NCI-H2171 (cell line): Measurements from ENCODE around the gene TTC21A.

ENCODE experiments used
- DNase-seq: peaks from one replicate; lab custom pipeline; 2025; lab: John Stamatoyannopoulos, UW

TTC21A gene

DNA sequence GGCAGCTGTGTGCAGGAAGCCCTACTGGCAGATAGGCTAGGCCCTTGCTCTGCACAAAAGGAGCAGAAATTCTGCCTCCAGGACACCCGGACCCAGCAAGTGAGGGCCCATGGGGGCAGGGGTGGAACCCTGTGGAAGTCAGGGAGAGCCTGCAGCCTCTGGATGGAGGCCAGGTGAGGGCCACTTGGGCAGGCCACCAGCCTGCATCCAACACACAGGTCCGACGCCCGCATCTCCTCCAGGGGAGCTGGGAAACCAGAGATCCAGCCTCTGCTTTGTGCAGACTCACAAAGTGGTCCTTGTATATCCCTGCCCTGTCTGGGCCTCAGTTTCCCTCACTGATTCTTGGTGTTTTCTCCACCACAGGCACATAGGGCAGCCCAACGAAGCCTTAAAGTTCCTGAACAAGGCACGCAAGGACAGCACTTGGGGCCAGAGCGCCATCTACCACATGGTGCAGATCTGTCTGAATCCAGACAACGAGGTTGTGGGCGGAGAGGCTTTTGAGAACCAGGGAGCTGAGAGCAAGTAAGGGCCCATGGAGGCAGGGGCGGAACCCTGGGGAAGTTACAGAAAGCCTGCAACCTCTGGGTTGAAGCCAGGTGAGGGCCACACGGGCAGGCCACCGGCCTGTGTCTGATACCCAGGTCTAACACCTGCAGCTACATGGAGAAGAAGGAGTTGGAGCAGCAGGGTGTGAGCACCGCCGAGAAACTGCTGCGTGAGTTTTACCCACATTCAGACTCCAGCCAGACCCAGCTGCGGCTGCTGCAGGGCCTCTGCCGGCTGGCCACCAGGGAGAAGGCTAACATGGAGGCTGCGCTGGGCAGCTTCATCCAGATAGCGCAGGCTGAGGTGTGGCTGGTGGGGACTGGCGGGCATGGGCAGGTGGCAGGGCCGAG lies 29.3 kb downstream of the TTC21A start:
- DNase-seq, result no peak

- DNase-seq, result no peak
Measured at GRCh38 chr3:39137435-39137936, 30.0 kb downstream of the TTC21A start.

- DNase-seq, result no peak
Measured at GRCh38 chr3:39137991-39138803, 30.7 kb downstream of the TTC21A start.

- DNase-seq, result no peak
Measured at GRCh38 chr3:39138804-39139415, 31.4 kb downstream of the TTC21A start.

GRCh38 chr3:39139442-39139841 lies 32.0 kb downstream of the TTC21A start:
- no peak for DNase-seq

DNA sequence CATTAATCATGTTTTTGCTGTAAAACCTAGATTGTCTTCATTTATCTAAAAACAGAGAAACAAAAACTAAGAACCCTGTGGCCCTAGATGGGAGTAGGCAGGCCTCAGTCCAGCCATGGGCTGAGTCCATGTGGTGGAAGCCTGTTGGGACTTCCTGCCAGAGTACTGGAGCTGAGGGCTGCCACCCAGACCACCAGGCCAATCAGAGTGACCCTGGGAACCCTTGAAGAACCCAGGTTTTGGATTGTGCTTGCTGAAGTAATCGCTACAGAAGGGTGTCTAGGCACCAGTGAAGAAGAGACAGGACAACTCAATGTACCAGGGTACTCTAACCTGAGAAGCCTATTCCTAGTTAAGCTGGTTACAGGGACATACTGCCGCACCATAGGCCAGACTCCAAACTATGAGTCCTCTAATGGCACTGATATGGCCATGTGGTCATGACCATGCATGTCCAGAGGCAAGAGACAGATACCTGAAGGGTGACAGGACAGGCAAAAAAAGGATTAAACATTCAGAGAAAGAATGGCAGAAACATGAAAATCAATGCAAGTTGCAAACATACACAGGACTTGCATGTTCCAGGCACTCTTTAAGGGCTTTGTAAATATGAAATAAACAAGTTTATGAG lies 33.0 kb downstream of the TTC21A start:
- no peak for DNase-seq

- no peak for DNase-seq
Measured at GRCh38 chr3:39141171-39141995, 33.9 kb downstream of the TTC21A start.

DNA sequence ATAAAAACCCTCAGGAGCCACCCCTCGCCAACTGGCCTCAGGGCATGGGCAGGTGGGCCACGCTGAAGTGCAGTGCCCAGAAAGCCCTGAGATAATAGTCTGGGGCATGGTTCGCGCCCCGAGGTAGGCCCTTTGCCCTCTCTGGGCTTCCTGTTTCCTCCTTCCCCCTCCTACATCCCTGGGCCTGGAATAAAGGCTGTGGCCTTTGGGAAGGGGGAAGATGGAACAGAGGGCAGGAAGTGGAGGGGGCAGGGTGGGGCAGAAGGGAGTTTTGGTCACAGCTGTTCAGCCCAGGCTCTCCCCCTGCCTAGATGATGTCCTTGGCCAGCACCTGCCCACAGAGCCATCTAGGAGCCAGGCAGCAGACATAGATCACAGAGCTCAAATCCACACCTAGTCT lies 34.6 kb downstream of the TTC21A start:
- DNase-seq, result no peak

GRCh38 chr3:39143051-39143885 lies 35.8 kb downstream of the TTC21A start:
- no peak for DNase-seq

DNA sequence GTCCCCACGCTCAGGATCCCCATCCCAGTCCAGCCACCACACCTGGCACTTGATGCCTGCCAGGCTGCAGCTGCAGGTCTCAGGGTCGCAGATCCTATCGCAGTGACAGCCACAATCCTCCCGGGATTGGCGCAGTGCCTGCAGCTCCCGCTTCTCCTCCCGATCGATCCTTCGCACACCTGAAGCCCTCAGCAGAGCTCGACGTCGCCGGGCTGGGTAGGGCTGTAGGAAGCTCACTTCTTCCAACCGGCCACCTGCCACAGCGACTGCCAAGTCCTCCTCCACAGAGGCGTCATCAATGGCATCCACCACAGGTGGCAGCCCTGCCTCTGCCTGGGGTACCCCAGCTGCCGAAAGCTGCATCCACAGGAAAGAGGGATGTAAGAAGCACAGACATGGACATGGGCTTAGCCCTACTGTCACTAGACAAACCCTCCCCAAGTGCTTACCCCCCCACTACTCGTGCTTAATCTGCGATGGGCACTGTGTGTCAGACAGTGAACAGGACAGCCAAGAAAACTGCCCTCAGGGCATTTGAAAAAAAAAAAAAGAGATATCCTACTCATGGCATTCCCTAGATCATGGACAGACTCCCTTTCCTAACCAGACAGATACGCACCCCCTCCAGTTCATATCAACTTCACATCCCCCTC lies 36.7 kb downstream of the TTC21A start:
- DNase-seq, result no peak

GRCh38 chr3:39144748-39145380 lies 37.4 kb downstream of the TTC21A start:
- DNase-seq, result no peak

DNA sequence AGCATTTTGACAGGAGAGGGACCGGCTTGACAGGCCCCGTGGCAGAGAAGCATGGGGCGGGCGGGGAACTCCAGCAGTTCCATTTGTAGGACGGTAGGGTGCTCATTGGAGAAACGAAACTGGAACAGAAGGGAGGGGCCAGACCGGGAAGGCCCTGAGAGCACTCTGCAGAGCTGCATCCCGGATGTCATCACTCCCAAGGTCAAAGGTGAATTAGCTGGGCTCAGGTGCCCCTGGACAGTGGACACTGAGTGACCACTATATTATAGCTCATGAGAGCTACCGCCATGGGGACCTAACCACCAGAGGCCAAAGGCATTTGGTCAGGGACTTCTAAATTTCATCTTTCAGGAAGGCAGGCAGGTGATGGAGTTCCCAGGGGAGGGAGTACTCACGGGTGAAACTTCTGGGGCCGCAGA lies 38.6 kb downstream of the TTC21A start:
- no peak for DNase-seq

DNA sequence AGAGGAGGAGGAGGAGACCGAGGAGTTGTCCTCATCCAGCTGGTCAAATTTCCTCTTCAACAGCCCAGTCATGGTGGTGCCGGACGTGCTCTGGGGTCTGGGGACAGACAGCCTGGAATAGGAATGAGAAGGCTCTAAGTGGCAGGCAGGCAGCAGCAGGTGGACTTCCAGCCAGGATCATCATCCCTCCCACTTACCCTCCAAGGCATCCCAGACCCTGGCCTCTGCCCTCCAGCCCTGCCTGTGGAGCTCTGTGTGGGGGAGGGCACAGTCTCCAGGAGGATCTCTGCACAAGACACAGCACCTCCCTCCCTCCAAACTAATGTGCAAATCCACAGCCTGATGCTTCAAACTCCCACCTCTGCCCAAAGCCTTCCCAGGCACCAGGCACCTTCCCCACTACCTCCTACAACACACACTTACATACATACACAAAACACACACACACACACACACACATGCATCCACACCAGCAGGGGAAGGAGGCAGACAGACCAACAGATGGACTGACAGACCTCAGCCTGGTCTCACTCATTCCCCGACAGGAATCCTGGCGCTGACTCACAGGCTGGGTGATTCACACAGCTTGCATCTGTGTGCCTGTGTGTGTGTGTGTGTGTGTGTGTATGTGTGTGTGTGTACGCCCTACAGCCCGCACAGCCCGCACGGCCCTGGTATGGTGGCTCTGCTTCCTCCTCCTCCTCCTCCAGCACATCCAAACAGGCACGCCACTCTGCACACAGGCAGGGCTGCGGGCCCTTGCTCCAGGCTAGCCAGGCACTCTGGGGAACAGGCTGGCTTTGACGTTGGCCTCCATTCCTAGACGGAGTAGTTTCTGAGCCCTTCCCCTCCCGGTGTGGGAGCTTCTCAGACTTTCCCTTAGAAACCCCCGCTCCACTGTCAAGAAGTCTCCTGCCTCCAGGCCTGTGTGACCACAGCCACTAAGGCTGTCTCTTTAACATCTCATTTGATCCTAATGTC lies 39.4 kb downstream of the TTC21A start:
- no peak for DNase-seq

DNA sequence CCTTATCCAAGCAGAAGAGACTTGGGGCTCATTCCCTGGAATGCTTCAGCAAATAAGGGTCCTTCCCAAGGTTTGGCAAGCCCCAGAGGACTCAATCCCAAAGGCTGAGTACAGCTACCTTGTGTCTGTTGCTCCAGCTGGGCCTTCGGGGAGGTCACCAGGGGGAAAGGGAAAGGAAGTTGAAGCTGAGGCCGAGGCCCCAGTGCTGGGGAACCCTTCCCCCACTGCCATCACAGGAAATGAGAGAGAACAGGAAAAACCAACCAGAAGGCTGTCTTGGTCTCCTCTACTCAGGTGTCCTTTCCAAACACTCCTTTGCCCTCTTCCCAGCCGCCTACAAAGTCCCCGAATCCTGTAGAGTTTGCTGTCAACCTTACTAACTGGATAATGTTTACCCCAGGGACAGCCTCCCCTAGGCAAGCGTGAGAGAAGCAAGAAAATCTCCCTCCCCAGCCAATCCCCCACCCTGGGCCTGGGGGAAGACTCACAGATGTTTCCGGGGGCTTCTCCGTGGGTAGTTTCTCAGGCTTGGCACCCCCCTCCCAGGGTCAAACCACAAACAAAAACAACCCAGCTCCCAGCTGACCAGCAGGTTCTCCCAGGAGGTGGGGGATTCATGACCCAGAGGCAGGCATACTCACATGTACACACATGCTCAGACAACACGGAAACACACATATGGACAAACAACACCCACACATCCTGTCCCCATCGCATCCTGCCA lies 40.4 kb downstream of the TTC21A start:
- DNase-seq, result no peak

- DNase-seq, result no peak
Measured at GRCh38 chr3:39148435-39149058, 41.1 kb downstream of the TTC21A start.

- no peak for DNase-seq
Measured at GRCh38 chr3:39149059-39149455, 41.6 kb downstream of the TTC21A start.
